ENCODE results near the gene PCSK4.

Gene PCSK4

DNA sequence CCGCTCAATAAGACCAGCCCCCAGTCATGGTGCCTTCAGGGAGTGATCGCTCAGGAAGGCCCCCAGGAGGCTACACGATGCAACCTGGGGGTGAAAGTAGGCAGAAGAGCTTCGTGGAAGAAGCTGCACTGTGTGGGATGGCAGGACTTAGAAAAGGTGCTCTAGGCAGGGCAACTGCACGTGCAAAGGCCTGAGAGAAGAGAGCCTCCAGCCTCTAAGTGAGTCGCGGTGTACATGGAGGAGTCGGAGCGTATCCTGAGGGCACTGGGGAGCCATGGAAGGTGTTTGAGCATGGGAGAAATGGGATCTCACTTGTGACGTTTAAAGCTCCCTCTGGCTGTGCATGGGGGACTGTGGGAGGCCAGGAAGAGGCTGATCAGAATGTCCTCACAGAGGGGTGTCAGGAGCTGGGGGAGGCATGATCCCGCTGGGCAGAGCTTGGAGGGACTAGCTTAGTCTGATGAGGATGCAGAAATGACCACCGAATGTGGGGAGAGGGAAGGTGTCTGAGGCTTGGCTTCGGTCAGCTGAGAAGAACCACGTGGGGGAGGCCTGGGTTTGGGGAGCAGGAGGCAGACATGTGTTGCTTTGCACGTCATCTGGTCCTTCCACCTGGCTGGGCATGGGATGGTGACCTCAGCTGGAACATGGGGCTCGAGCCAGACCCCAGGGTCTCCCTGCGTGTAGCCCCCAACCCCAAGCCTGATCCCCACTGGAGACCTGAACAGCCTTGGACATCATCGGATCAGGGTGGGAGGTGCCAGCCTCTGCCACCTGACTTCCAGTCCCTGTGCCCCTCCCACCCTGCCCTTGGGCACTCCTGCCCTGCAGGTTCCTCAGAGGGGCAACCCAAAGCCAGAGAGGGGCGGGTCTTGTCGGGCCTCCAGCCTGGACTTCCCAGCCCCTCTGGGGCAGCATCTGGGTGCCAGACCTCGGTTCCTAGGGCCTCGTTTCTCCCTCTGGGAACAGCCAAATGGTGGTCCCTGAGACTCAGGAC is 39.1 kb downstream of the PCSK4 start:
- Histone ChIP-seq H3K4me3 (IDR thresholded peaks at IDR 0.05; ENCODE audit: insufficient read depth, low read depth, low read length) (no peak overlapping the region), H3K79me2 (ENCODE audit: insufficient read depth, low read depth) (no peaks in the 10 kb centered on the region), H3K4me1 (ENCODE audit: low read depth, poor library complexity, severe bottlenecking) (peaks cover 15% of the 10 kb centered on the region), H3K36me3 (ENCODE audit: insufficient read depth) (no peaks in the 10 kb centered on the region), H3K4me2 (no peak overlapping the region), H2AFZ (ENCODE audit: low read depth) (no peak overlapping the region), H3K9ac (no peak overlapping the region), H3K27ac (no peak overlapping the region), H4K20me1 (ENCODE audit: insufficient read depth) (no peaks in the 10 kb centered on the region; the same call in 1 of the 2 replicates), H3K27me3 (ENCODE audit: insufficient read depth, low read depth) (peaks cover 90% of the 10 kb centered on the region)
- TF ChIP-seq CTCF (conservative IDR thresholded peaks at IDR 0.05; ENCODE audit: low read depth, low read length), result no peak

GRCh38 chr19:1449467-1450442 is 40.4 kb downstream of the PCSK4 start, which contains the start of gene APC2:
Gene APC2, plus strand, starts transcription at chr19:1450121. Its CDS starts 2,881 bp downstream, at chr19:1453002.
- Histone ChIP-seq H3K4me1 (ENCODE audit: low read depth, poor library complexity, severe bottlenecking) (peaks cover 11% of the 10 kb centered on the region), H3K4me2 (no peak within 1 kb of the TSS), H2AFZ (ENCODE audit: low read depth) (no peak within 1 kb of the TSS), H3K79me2 (ENCODE audit: insufficient read depth, low read depth) (no peaks in the 10 kb centered on the region), H4K20me1 (ENCODE audit: insufficient read depth) (no peaks in the 10 kb centered on the region; the same call in 1 of the 2 replicates), H3K27ac (no peak within 1 kb of the TSS), H3K27me3 (ENCODE audit: insufficient read depth, low read depth) (peaks cover 88% of the 10 kb centered on the region), H3K36me3 (ENCODE audit: insufficient read depth) (no peaks in the 10 kb centered on the region), H3K4me3 (IDR thresholded peaks at IDR 0.05; ENCODE audit: insufficient read depth, low read depth, low read length) (no peak within 1 kb of the TSS), H3K9ac (no peak within 1 kb of the TSS)
- TF ChIP-seq CTCF (conservative IDR thresholded peaks at IDR 0.05; ENCODE audit: low read depth, low read length), result no peak

- Histone ChIP-seq H3K79me2 (ENCODE audit: insufficient read depth, low read depth) (no peaks in the 10 kb centered on the region), H3K4me3 (IDR thresholded peaks at IDR 0.05; ENCODE audit: insufficient read depth, low read depth, low read length) (no peak overlapping the region), H3K4me2 (no peak overlapping the region), H3K27me3 (ENCODE audit: insufficient read depth, low read depth) (peaks cover 69% of the 10 kb centered on the region), H3K36me3 (ENCODE audit: insufficient read depth) (no peaks in the 10 kb centered on the region), H4K20me1 (ENCODE audit: insufficient read depth) (no peaks in the 10 kb centered on the region; the same call in 1 of the 2 replicates), H3K4me1 (ENCODE audit: low read depth, poor library complexity, severe bottlenecking) (peaks cover 9% of the 10 kb centered on the region), H3K9ac (no peak overlapping the region), H2AFZ (ENCODE audit: low read depth) (no peak overlapping the region), H3K27ac (no peak overlapping the region)
- TF ChIP-seq CTCF (conservative IDR thresholded peaks at IDR 0.05; ENCODE audit: low read depth, low read length), result no peak
These were observed 42.2 kb downstream of the PCSK4 start for GRCh38 chr19:1447944-1448343.

GRCh38 chr19:1447504-1447903 is 42.6 kb downstream of the PCSK4 start:
- Histone ChIP-seq H3K79me2 (ENCODE audit: insufficient read depth, low read depth) (no peaks in the 10 kb centered on the region), H3K36me3 (ENCODE audit: insufficient read depth) (no peaks in the 10 kb centered on the region), H3K27ac (no peak overlapping the region), H3K4me3 (IDR thresholded peaks at IDR 0.05; ENCODE audit: insufficient read depth, low read depth, low read length) (no peak overlapping the region), H2AFZ (ENCODE audit: low read depth) (no peak overlapping the region), H3K27me3 (ENCODE audit: insufficient read depth, low read depth) (peaks cover 66% of the 10 kb centered on the region), H3K4me1 (ENCODE audit: low read depth, poor library complexity, severe bottlenecking) (peaks cover 14% of the 10 kb centered on the region), H3K9ac (no peak overlapping the region), H4K20me1 (ENCODE audit: insufficient read depth) (no peaks in the 10 kb centered on the region; the same call in 1 of the 2 replicates), H3K4me2 (no peak overlapping the region)
- no peak for TF ChIP-seq CTCF (conservative IDR thresholded peaks at IDR 0.05; ENCODE audit: low read depth, low read length)
